DMS153 treated with DMSO at 0.1 percent for 48 hours (cell line): ENCODE measurements around the gene TNFRSF12A.

ENCODE experiments used
- DNase-seq: peaks from one replicate; lab custom pipeline; 2025; ENCODE audit not compliant: unreplicated experiment; lab: John Stamatoyannopoulos, UW

Gene TNFRSF12A

GRCh38 chr16:2985893-2986355 lies 34.2 kb upstream of the TNFRSF12A start:
- no peak for DNase-seq

DNA sequence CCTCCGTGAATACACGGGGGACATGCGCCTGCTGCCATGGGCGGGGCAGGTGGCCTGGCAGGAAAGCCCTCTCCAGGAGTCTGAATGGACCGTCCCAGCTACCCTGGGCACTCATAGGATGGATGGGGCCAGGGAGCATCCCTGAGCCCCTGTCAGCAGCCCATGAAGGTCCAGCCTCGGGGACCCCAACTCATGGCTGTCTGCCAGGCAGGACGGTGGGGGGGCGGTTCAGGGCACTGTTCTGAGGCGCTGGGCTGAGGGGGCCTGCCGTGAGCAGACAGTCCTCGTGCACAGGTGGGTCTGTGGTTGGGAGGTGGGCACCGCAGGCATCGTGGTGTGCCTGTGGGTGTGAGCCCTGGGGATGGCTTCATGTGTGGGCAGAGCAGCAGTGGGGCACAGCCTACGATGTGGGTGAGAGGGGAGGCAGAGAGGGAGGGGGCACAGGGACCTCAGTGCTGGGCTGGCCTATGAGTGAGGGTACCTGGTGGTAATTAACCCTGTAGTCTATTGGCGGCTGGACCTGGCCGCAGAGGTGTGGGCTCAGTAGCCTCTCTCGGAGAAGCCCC lies 33.5 kb upstream of the TNFRSF12A start:
- no peak for DNase-seq

DNA sequence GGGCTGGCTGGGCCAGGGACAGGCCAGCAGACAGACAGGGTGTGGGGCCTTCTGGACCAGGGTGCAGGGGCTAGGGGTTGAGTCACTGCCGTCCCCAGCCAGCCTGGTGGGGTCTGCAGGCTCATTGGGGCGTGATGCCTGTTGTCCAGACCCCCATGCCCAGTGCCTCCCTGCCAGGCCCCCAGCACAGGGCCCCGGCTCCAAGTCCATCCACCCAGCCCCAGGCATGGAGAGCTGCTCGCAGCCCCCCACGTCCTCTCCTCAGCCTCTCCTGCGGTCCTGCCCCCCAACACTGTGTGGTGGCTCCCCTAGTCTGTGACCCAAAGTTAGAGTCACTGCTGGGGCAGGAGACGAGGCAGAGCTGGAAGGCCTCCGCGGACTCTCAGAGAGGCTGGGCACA lies 32.9 kb upstream of the TNFRSF12A start:
- DNase-seq, result no peak

DNA sequence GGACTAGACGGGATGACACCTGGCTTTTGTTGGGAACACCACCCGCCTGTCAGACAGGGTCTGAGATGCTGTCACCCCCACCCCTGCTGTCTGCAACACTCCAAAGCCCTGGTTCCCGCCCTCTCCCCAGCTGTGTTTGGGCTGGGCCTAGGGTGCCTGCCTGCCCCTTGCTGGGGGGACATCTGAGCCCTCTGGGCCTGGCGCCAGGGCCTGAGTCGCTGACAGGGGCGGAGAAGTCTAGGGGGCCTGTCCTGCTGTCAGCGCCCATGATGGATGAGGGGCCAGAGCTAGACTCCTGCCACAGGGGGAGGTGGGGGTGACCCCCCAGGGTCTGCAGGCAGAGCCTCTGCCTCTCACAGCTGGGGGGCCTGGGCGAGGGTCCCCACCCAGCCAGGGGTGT lies 32.3 kb upstream of the TNFRSF12A start:
- no peak for DNase-seq

DNA sequence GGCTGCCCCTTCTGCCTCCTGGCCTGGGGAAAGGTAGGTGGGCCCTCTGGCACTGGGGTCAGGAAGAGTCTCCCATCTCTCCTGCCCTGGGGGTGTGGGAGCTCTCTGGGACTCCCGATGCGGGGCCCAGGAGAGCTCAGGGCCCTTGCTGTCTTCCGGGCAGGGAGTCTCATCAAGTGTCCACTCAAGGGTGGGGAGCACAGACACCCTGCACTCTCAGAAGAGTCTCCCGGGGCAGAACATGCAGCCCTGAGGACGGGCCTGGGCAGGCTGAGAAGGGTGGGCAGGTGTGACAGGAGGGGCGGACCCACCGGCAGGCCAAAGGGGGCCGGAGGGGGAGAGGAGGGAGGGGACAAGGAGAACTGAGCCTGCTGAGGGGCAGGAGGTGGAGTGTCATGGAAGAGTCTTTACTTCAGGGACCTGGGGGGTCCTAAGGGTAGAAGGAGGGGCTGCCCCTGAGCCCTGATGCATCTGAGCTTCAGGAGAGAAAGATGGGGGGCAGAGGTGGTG lies 31.5 kb upstream of the TNFRSF12A start:
- no peak for DNase-seq

DNA sequence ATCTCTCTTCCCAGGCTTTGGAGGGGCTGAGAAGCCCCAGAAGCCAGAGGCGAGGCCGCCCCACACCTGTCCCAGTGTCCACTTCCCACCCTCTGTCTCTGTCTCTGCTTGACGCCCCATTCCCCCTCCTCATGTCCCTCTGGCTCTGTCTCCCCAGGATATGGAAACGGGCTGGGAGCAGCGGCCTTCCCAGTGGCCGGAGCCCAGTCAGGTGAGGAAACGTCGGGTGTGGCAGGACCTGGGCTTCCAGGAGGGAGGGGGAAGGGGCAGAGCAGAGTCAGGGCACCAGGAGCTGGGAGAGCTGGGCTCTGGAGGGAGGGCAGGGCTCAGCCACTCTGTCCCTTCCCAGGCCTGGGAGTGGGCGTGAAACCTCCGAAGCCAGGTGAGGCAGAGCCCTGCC lies 29.3 kb upstream of the TNFRSF12A start:
- DNase-seq, result no peak

DNA sequence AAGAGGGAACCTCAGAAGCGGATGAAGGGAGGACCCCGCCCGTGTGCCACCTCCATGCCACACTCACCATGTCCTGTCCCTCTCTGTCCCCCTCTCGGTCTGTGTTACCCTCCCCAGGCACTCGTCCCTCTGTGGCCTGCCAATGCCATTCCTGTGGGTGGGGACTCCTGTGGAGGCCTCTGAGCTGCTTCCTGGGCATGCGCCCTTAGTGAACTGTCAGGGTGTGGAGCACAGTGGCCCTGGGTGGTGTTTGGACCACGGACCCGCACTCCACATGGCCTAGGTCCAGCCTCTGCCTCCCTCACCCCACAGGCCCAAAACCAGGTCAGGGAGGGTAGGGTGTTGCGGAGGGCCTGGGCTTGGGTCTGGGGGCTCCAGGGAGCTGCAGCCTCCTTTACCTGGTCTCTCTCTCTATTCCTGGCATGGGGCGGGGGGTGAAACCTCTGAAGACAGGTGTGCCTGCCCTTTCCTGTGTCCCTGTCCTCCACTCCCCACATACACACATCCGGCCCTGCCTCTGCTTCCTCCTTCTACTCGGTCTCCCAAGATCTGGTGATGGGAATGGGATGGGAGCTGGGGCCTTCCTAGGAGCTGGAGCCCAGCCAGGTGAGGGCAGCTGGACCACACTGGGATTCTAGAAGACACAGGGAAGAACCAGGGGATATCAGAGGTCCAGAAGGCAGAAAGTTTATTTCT lies 28.5 kb upstream of the TNFRSF12A start:
- DNase-seq, result no peak

DNA sequence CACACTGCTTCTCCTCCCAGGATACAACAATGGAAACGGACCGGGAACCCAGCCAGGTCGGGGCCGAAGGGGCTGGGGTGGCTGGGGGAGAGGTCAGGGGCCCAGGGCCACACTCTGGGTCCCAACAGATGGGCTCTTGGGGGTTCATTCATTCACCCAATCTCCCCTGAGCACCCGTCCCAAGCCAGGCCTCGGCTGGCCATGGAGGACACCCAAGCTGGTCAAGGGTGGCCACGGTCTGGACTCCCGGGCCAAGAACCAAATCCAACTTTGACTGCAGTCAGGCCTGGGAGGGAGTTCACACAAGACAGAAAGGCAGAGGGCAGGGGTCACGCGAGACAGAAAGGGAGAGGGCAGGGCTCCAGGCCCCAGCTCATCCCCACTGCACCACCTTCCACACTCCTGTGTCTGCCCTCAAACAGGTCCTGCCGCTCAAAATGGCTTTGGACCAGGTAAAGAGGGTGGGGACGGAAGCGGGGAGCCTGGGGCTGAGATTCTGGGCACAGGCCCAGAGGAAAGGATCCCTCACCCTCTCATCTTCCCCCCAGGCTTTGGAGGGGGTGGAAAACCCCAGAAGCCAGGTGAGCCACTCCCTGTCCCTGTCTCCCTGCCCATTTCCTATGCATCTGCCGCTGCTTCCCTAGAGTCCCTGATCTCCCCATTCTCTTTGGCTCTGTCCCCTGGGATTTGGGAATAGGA lies 27.6 kb upstream of the TNFRSF12A start:
- no peak for DNase-seq

DNA sequence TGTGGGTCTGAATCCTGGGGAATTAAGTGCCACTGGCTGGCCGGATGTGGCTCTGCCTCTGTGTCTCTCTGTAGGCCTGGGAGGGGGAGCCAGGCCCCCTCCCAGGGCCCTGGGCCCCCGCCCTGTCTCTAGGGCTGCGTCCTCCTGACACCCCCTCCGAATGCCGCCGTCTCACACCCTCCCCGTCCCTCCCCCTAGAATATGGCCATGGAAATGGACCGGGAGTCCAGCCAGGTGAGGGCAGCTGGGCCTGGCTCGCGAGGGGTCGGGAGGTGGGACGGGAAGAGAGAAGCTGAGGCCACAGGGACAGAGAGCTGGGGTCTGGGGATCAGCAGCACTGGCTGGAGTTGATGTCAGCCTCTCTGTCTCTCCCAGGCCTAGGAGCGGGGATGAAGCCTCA lies 23.9 kb upstream of the TNFRSF12A start:
- DNase-seq, result no peak

DNA sequence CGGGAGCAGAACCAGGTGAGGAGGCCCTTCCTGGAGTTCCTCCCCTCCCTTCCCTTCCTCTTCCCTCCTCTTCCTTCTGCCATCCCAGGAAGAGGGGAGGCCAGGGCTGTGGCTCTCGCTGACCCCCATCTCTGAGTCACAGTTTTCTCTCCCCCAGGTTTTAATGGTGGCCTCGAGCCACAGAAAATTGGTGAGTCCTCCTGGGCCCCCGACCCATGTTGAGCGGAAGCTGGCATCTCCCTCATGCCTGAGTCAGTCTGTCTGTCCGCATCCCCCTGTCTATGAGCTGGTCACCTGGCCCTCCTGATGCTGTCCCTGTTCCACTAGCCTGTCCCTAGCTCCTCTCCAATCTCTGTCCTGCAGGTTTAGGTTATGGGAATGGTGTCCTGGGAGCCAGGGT lies 20.2 kb upstream of the TNFRSF12A start:
- no peak for DNase-seq

DNA sequence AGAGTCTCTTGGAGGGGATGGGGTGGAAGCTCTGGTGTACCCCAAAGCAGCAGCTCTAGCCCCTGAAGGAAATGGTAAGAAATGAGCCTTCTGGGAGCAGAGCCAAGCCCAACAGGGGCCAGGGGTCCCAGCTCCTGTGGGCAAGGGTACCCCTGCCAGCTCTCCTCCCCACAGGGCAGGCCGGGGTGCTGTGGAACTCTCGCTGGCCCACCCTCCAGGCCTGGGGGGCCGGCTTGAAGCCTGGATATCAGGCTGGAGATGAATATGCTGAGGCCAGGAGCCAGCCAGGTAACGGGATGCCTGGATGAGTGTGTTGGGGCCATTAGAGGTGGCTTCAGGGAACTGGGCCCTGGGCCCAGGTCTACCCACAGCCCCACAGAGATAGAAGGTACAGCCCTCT lies 19.6 kb upstream of the TNFRSF12A start:
- DNase-seq, result no peak

- no peak for DNase-seq
Observed at GRCh38 chr16:3001316-3001715, 18.9 kb upstream of the TNFRSF12A start.

GRCh38 chr16:3003582-3004270 lies 16.4 kb upstream of the TNFRSF12A start:
- peak; percentile 98 for DNase-seq

GRCh38 chr16:3004319-3004718 lies 15.8 kb upstream of the TNFRSF12A start:
- DNase-seq, result no peak

GRCh38 chr16:3004781-3005284 lies 15.3 kb upstream of the TNFRSF12A start:
- no peak for DNase-seq

DNA sequence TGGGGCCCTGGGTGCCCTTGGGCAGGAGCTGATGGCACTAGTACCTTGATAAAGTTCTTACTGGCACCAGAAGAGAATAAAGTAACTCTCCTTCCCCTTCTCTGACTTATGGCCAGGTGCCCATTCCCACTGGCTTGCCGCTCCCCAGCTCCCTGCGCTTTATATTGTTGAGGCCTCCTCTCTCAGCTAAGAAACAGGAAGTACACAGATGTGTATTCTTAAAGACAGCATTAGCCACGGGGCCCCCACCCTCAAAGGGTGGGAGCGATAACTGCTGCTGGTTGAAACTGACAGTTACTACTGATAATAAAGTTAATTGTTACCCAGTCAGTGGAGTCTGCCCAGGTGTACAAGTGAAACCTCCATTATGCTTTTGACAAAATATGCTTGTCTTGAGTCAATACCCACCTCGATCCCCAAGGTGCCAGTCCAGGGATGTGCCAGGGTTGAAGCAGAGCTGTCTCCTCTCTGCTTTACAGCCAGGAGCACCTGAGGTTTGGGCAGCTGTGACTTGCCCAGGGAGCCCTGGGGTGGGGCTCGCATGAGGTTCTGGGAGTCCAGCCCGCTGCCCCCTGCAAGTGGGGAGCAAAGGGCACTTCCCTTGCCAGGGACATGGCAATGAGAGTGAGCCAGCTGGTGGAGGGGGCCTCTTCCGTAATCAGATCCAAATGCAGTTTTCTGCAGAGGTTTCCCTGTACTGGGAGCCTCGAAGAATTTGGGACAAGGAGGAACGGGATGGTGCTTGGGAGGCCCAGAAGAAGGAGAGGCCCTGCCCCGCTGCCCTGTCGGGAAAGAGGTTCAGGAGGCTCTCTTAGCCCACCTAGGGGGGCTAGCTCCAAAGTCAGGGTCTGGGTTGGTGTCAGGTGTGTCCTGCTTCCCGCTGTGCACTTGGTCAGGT lies 12.9 kb upstream of the TNFRSF12A start:
- no peak for DNase-seq

GRCh38 chr16:3007957-3008689 lies 12.0 kb upstream of the TNFRSF12A start:
- no peak for DNase-seq

DNA sequence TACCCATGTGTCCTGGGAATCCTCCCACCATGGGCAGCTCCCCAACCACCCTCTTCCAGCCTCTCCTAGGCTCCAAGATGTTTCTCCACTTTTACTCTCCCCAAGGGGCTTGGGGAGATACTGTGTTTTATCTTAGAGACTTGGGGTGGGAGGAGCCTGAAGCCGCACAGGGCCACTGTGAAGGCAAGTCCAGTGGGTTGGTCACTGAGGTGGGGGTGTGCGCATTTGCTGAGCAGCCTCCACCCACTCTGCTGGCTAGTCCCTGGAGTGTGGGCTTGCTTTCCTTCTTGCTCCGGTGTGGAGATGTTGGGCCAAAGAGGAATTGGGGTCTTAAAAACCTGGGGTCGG lies 11.5 kb upstream of the TNFRSF12A start:
- no peak for DNase-seq

DNA sequence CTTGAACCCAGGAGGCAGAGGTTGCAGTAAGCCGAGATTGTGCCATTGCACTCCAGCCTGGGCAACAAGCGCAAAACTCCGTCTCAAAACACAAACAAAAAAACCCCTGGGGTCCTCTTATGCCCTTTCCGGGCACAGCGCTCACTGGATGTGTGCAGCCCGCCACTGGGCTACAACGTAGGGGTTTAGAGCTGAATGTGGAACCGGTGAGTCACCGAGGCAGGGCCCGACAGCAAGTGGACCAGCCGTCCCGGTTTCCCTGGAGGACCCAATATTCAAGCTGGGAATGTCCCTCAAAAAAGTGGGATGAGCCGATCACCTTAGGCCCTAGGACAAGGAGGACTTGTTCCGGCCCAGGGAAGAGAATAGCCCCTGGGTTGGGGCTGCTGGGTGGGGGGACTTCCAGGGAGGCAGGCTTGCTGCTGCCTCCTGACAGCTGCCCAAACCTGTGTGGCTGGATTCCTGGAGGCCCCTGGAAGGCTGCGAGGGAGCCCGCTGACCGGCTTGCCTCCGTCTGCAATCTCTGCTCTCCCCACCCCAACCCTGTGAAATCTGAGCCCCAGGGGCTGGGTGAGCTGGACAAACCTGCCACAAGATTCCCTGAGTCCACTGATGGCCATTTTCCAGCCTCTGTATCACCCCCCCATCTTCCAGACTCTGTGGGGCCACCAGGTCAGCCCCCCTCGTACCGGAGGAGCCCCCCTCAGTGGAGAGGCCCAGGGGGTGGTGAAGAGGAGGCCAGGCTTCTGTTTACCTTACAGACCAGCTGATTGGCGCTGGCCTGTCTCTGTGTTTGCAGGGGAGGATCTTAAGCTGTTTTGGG lies 10.4 kb upstream of the TNFRSF12A start:
- no peak for DNase-seq
